ENCODE measurements around the gene MACF1. TPM values are rescaled to one million over a fixed set of nuclear protein-coding genes. Genes with fewer than 3 reads are reported as not detected.

The MACF1 gene
- total and polyA plus RNA-seq, 4 donors = 23.3 to 216 (median 51.2) TPM

GRCh38 chr1:39370602-39371001, 166.1 kb downstream of the MACF1 start:
- peak overlapping the region in 1 of 2 donors; percentile 2 for H3K27ac ChIP-seq (ENCODE audit: low read depth in 1 of 2, low read length in 2 of 2)
- no peak overlapping the region for H3K9ac ChIP-seq (ENCODE audit: low read depth in 1 of 2, low read length in 2 of 2)
- no peak for DNase-seq (ENCODE audit: low spot score)
- H3K36me3 ChIP-seq (ENCODE audit: control insufficient read depth in 4 of 4, insufficient read depth in 3 of 4, low read depth in 1 of 4, low read length in 3 of 4) = peaks cover 3 to 29% (median 22%) of the 10 kb centered on the region in 4 donors
- no peak overlapping the region for H3K4me3 ChIP-seq (ENCODE audit: low read depth in 1 of 3, low read length in 3 of 3)
- TF ChIP-seq HNF4A (conservative IDR thresholded peaks at IDR 0.05) (no peak), GABPA (IDR thresholded peaks at IDR 0.05 in 1 of 2, conservative IDR thresholded peaks at IDR 0.05 in 1 of 2) (no peak), HNF4G (IDR thresholded peaks at IDR 0.05) (no peak), ZBTB33 (IDR thresholded peaks at IDR 0.05) (no peak), RXRA (IDR thresholded peaks at IDR 0.05) (no peak), FOXA1 (IDR thresholded peaks at IDR 0.05) (no peak), REST (IDR thresholded peaks at IDR 0.05) (no peak), NR2F2 (IDR thresholded peaks at IDR 0.05) (no peak), JUND (IDR thresholded peaks at IDR 0.05) (no peak), YY1 (IDR thresholded peaks at IDR 0.05) (no peak), SP1 (IDR thresholded peaks at IDR 0.05) (no peak), RAD21 (IDR thresholded peaks at IDR 0.05) (no peak), EGR1 (IDR thresholded peaks at IDR 0.05; ENCODE audit: low read depth in 2 of 2) (no peak), CTCF (IDR thresholded peaks at IDR 0.05; ENCODE audit: low read depth, low read length, missing input control) (no peak), MAX (IDR thresholded peaks at IDR 0.05) (no peak), FOXA2 (IDR thresholded peaks at IDR 0.05) (no peak), ATF3 (IDR thresholded peaks at IDR 0.05) (no peak)
- 47% methylated on average over 1 of the region's 1 CpG for WGBS
- no peaks in the 10 kb centered on the region for H3K9me3 ChIP-seq (ENCODE audit: control insufficient read depth in 4 of 4, low read length in 3 of 4)
- H3K27me3 ChIP-seq (ENCODE audit: control insufficient read depth in 4 of 4, insufficient read depth in 4 of 4, low read length in 3 of 4) = no peaks in the 10 kb centered on the region
- peaks cover 5 to 13% (median 6%) of the 10 kb centered on the region in 4 donors for H3K4me1 ChIP-seq (ENCODE audit: control insufficient read depth in 4 of 4, insufficient read depth in 4 of 4, low read length in 3 of 4)

- peaks cover 6 to 28% (median 24%) of the 10 kb centered on the region in 4 donors for H3K36me3 ChIP-seq (ENCODE audit: control insufficient read depth in 4 of 4, insufficient read depth in 3 of 4, low read depth in 1 of 4, low read length in 3 of 4)
- no peak for TF ChIP-seq NR2F2 (IDR thresholded peaks at IDR 0.05)
- TF ChIP-seq YY1 (IDR thresholded peaks at IDR 0.05) = no peak
- no peak for TF ChIP-seq RXRA (IDR thresholded peaks at IDR 0.05)
- no peak for TF ChIP-seq SP1 (IDR thresholded peaks at IDR 0.05)
- no peak for TF ChIP-seq FOXA2 (IDR thresholded peaks at IDR 0.05)
- TF ChIP-seq JUND (IDR thresholded peaks at IDR 0.05) = no peak
- no peak for TF ChIP-seq MAX (IDR thresholded peaks at IDR 0.05)
- TF ChIP-seq TAF1 (conservative IDR thresholded peaks at IDR 0.05) = no peak
- no peak for TF ChIP-seq RAD21 (IDR thresholded peaks at IDR 0.05)
- no peak for TF ChIP-seq FOXA1 (IDR thresholded peaks at IDR 0.05)
- H3K27ac ChIP-seq (ENCODE audit: low read depth in 1 of 2, low read length in 2 of 2) = no peak overlapping the region
Measured at GRCh38 chr1:39372105-39372504, 167.6 kb downstream of the MACF1 start.

More at GRCh38 chr1:39372105-39372504, 167.6 kb downstream of the MACF1 start:
- DNase-seq (ENCODE audit: low spot score) = no peak
- Histone ChIP-seq H3K27me3 (ENCODE audit: control insufficient read depth in 4 of 4, insufficient read depth in 4 of 4, low read length in 3 of 4) (no peaks in the 10 kb centered on the region), H3K4me3 (ENCODE audit: low read depth in 1 of 3, low read length in 3 of 3) (no peak overlapping the region), H3K9ac (ENCODE audit: low read depth in 1 of 2, low read length in 2 of 2) (no peak overlapping the region), H3K9me3 (ENCODE audit: control insufficient read depth in 4 of 4, low read length in 3 of 4) (no peaks in the 10 kb centered on the region), H3K4me1 (ENCODE audit: control insufficient read depth in 4 of 4, insufficient read depth in 4 of 4, low read length in 3 of 4) (peaks cover 5 to 13% (median 6%) of the 10 kb centered on the region in 4 donors)
